Kasumi-1 (cell line): ENCODE results near the gene TEDDM1.
"Not testable (repeated sequence)": the region's sequence is repeated elsewhere in the genome, so short reads cannot be mapped to it uniquely, and the experiment has no call there.

Experiments used
- DNase-seq, 2 experiments: peaks; one replicate each; lab custom pipeline; 2025; lab: John Stamatoyannopoulos, UW

TEDDM1 gene

GRCh38 chr1:182380199-182380598, 20.3 kb downstream of the TEDDM1 start:
- DNase-seq, result no peak

DNA sequence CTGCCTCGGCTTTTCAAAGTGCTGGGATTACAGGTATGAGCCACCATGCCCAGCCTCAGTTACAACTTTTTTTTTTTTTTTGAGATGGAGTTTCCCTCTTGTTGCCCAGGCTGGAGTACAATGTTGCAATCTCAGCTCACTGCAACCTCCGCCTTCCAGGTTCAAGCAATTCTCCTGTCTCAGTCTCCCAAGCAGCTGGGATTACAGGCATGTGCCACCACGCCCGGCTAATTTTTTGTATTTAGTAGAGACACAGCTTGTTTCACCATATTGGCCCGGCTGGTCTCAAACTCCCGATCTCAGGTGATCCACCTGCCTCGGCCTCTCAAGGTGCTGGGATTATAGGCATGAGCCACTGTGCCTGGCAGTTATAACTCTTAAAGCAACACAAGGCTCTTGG, 20.7 kb downstream of the TEDDM1 start:
- DNase-seq, result not testable (repeated sequence)

DNA sequence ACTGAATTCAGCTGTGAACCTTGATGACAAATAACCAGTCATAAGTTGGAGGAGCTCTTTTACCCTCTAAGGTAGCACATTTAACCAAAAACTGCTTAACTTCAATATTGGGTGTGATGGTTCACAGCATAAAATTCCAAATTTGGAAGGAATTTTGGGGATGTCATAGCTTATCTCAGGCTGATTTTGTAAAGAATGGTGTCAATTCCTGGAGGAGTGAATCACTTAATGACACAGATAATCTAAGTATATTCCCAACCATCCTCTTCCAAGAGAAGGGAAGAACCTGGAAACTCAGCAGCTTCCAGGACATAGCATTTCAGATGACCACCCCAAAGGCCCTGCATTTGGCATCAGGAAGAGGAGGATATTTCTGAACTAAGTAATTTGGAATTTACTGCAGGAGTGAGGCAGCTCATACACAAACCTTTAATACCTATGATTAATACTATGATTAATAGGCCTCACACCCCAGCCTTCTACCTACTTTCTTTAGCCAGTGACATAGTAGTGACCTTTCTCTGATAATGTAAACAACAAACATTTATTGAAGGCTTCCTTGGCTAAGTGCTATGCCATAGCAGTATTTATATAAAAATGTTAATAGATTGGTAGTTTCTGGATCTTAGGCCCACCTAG, 23.4 kb downstream of the TEDDM1 start:
- DNase-seq, result no peak

DNA sequence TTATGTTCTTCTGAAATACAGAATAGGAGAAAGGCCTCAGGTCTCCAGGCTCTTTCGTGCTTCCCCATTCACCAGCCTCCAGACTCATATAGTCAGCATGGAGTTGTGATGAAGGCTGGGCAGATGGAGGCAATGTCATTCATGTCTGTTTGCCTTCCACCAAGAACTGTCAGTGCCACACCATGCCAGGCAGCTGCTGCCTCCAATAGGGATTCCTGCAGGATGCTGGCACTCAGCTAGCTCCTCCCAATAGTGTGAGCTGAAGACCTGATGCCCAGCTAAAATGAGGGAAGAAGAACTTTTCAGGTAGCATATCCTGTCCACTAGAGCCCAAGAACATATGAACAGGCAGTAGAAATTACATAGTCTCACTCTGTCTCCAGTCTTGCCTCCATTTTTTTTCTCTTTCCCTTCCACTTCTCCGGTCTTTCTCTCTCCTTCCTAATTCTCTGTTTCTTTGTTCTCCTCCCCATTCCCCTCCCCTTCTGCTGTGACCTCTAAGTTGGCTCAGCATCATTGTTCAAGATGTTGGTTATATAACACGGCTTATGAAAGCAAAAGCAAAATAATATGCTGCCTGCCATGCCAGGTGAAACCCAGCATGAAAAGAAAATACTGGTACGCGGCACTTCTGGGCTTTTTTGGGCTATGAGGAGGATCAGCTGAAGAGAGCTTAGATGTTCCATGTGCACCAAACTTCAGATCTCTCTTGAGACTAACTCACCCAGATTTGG, 26.2 kb downstream of the TEDDM1 start:
- no peak for DNase-seq

DNA sequence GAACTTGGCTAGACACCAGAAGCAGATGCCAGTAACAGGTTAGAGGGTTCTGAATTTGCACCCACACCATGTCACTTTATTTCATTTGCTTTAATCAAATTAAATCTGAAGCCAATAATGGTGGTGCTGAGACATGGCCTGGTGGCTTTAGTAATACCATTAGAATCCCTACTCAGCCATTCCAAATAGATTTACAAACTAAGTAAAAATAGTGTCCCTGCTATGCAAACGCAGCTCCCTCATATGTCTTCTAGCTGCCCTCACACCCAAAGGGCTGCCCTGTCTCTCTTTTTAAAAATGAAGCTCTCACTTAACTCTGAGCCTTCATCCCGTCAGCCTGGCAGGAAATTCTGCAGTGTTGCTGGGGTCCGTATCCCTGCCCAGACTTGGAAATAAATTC, 29.9 kb downstream of the TEDDM1 start:
- DNase-seq, result no peak

GRCh38 chr1:182368903-182369302, 31.6 kb downstream of the TEDDM1 start:
- no peak for DNase-seq

DNA sequence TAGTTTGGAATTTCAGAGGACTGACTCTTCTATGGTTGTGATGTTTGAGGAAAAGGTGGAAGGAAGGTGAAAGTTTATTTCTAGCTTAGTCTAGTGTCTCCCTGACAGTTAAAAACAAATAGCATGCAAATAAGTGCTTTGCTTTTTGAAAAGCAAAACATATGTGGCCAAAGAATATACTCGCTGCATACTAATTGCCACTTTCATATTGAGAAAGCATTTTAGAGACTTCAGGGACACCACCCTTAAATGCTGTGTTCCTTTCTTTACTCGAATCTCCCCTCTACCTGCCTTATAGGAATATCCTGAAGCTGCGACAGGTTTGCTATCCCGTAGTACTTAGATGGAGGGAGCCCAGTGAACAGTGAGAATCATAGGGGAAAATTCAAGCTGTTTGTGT, 32.1 kb downstream of the TEDDM1 start:
- no peak for DNase-seq

DNA sequence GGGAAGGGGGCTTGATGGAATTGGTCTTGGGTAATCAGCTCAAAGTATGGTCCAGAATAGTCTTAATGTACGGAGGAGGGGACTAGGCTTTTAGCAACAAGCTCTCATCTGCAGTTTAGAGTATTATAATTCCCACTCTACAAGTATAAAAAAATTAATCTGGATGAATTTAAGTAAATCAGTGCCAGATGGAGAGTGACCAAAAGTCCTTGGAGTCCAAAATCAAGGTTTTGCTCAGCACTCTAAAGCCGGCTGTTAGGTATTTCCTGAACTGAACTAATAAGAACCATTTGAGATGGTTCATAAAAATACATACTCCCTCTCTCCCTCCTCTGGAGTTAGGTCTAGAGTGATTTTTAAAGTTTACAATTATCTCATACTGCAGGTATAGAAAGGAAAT, 32.5 kb downstream of the TEDDM1 start:
- DNase-seq, result no peak

DNA sequence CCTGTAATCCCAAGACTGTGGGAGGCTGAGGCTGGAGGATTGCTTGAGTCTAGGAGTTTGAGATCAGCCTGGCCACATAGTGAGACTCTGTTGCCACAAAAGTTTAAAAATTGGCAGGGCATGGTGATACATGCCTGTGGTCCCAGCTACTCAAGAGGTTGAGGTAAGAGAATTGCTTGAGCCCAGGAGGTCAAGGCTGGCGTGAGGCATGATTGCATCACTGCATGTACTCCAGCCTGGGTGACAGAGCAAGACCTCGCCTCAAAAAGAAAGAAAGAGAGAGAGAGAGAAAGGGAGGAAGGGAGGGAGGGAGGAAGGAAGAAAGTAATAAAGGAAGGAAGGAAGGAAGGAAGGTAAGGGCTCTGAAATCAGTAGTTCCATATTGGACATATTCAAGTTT, 33.9 kb downstream of the TEDDM1 start:
- no peak for DNase-seq

GRCh38 chr1:182359645-182360044, 40.8 kb downstream of the TEDDM1 start:
- DNase-seq, result no peak

DNA sequence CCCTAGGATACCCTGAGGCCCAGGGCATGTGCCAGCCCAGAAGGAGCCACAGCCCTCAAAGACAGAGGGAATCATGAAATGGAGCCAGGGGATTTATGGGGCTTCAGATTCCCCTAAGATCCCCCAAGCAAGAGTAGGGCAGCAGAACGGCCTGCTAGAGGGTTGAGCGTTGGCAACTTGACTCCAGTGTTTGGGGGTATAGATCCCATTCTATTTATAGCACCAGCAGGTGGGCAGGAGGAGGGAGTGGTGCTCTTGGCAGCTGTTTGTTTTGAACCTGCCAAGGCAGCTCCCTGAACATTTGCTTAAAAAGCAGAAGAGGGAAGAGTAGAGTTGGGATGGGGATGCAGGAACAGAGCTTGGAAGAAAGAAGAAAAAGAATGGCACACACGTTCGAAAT, 42.6 kb downstream of the TEDDM1 start:
- no peak for DNase-seq

DNA sequence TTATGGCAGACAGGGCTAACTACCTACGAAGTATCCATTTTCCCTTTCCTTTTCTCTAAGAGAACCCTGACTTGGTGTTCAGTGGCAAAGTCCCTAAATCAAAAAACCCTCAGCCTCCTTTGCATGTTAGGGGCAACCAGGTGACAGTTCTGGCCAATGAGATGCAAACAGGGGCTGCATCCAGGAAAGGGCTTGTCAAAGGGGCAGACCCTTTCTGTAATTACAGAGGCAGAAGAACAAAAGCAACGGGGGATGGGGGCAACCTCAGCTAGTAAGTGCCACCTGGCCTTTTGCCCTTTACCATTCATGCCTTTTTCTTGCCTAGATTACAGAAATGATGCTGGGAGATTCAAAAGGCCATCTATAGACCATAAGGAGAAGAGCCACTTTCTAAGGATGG, 43.3 kb downstream of the TEDDM1 start:
- no peak for DNase-seq

DNA sequence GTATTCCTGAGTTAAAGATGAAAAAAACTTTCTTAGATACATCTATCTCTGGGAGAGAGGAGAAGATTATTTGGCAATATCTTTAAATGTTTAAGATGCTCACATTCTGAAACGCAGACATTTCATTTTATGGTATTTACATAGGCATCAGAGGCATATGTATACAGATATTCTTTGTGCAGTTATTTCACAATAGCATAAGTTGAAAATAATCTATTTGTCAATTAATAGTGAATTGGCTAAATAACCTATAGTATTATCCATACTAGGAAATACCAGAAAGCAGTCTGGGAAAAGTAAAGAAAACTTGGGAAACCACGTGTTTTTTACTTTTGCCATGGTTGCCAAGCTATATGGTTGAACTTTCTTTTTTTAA, 44.8 kb downstream of the TEDDM1 start:
- no peak for DNase-seq

GRCh38 chr1:182351790-182352364, 48.6 kb downstream of the TEDDM1 start:
- DNase-seq, result no peak

GRCh38 chr1:182350839-182351238, 49.6 kb downstream of the TEDDM1 start:
- no peak for DNase-seq

DNA sequence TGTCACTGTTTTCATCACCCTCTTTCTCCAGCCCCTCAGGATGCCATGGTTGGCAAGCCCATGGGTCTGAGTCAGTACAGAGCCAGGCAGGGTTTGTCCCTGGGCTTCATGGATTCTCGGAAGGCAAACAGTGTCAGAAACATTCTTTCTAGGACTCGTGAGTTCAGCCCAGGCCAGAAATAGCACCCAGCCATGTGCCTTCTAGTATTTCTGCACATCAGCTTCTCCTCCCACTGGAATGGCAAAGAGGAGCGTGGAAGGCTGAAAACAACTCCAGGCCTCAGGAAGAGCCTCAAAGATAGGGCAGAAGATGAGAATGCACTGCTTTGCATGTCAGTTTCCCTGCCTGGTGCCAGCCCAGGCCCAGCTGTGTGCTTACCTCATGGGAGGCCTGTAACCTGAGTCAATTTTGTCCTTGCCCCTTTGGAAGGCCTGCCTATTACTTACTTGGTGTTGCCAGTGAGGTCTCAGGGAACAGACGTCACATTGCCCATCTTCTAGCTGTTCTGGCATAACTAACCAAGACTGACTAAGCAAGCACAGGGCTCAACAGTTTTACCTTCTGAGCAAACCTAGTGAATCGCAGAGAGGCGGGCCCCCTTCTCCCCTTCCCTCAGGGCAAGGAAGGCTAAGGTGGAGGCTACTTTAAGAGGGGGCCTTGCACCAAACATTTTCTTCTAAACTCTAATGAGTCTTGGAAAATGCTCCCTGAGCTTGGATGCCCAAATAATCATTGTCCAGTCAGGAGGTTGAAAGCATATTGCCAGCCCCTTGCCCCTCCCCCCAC, 51.3 kb downstream of the TEDDM1 start:
- no peak for DNase-seq
